H1 (cell line): ENCODE data around the gene HRCT1. TPM values are rescaled to one million over a fixed set of nuclear protein-coding genes. Genes with fewer than 3 reads are reported as not detected.
"Not testable (repeated sequence)": the region's sequence is repeated elsewhere in the genome, so short reads cannot be mapped to it uniquely, and the experiment has no call there.

Source experiments
- CTCF ChIA-PET: fragments of 300-600 bp; sonication (Branson Sonifier 250); formaldehyde crosslinking; loops from one replicate; lab custom pipeline; 2021; ENCODE audit not compliant: partially characterized antibody; lab: Charles Lee
- POLR2A ChIA-PET: fragments of 300-600 bp; sonication (Branson Sonifier 250); formaldehyde crosslinking; loops from one replicate; lab custom pipeline; 2021; ENCODE audit warnings: inconsistent platforms; ENCODE audit not compliant: partially characterized antibody; lab: Charles Lee
- DNase-seq, 2 experiments: peaks; one replicate each; pipeline versions ENCODE4 v3.0.0 to v3.0.0-alpha.2; 2010 to 2022; ENCODE audit warnings: low spot score in 2 of 2, low read depth in 1 of 2, mixed read lengths in 1 of 2
- FAIRE-seq: peaks from 2 replicates; lab custom pipeline; 2011; peaks lifted over from hg19 to GRCh38; lab: Jason Lieb, UNC
- H2AFZ ChIP-seq: 2 replicates; pipeline ENCODE4 v1.8.1; 2012; ENCODE audit warnings: low read length, inconsistent platforms
- H2AK5ac ChIP-seq: 2 replicates; pipeline ENCODE4 v1.6.1; 2013; ENCODE audit warnings: low read depth, low read length
- H2BK120ac ChIP-seq: replicated peaks from 2 replicates; pipeline ENCODE3; 2013; ENCODE audit warnings: low read depth, low read length, inconsistent platforms
- H2BK12ac ChIP-seq: 2 replicates; pipeline ENCODE4 v1.6.1; 2013; ENCODE audit warnings: low read depth, low read length
- H2BK15ac ChIP-seq: 2 replicates; pipeline ENCODE4 v1.6.1; 2013; ENCODE audit warnings: low read length
- H2BK20ac ChIP-seq: 2 replicates; pipeline ENCODE4 v1.6.1; 2013; ENCODE audit warnings: low read length
- H2BK5ac ChIP-seq: 2 replicates; pipeline ENCODE4 v1.6.1; 2013; ENCODE audit warnings: low read depth, low read length
- H3K14ac ChIP-seq: 2 replicates; pipeline ENCODE4 v1.6.1; 2013; ENCODE audit warnings: inconsistent platforms; ENCODE audit not compliant: insufficient read length
- H3K18ac ChIP-seq: 2 replicates; pipeline ENCODE4 v1.6.1; 2013; ENCODE audit warnings: low read length; ENCODE audit errors: extremely low read depth
- H3K23ac ChIP-seq: 2 replicates; pipeline ENCODE4 v1.6.1; 2013; ENCODE audit warnings: inconsistent platforms; ENCODE audit not compliant: insufficient read length
- H3K23me2 ChIP-seq: 2 replicates; pipeline ENCODE4 v1.6.1; 2013; ENCODE audit warnings: low read depth, low read length
- H3K27ac ChIP-seq: 2 replicates; pipeline ENCODE4 v1.6.1; 2011; ENCODE audit warnings: low read depth, low read length, inconsistent platforms
- H3K27me3 ChIP-seq, 4 experiments: replicated peaks in 1 of 4; 1 replicate in 1 of 4; 2 replicates in 3 of 4; pipeline versions ENCODE4 v1.6.1 to v1.8.1; 2011 to 2013; ENCODE audit warnings: low read length in 3 of 4, mild to moderate bottlenecking in 3 of 4, inconsistent platforms in 2 of 4, mixed read lengths in 2 of 4, moderate library complexity in 1 of 4; ENCODE audit not compliant: control insufficient read depth in 3 of 4, insufficient read depth in 3 of 4; ENCODE audit errors: extremely low read depth in 1 of 4
- H3K36me3 ChIP-seq, 4 experiments: 2 replicates each; pipeline versions ENCODE4 v1.6.1 to v1.8.1; 2011 to 2013; ENCODE audit warnings: mild to moderate bottlenecking in 4 of 4, low read length in 3 of 4, moderate library complexity in 2 of 4, control low read depth in 1 of 4, inconsistent platforms in 1 of 4; ENCODE audit not compliant: insufficient read depth in 4 of 4, control insufficient read depth in 2 of 4
- H3K4ac ChIP-seq: replicated peaks from 2 replicates; pipeline ENCODE3; 2013; ENCODE audit warnings: low read length, low read depth, mixed read lengths, inconsistent platforms; ENCODE audit not compliant: insufficient read length
- H3K4me1 ChIP-seq, 4 experiments: replicated peaks in 1 of 4; 1 replicate in 1 of 4; 2 replicates in 3 of 4; pipeline versions ENCODE4 v1.6.1 to v1.8.1; 2011 to 2013; ENCODE audit warnings: low read length in 3 of 4, inconsistent platforms in 2 of 4, mixed read lengths in 1 of 4; ENCODE audit not compliant: insufficient read depth in 4 of 4, control insufficient read depth in 3 of 4
- H3K4me2 ChIP-seq, 2 experiments: 2 replicates each; pipeline versions ENCODE4 v1.6.1 to v1.8.1; 2011 to 2013; ENCODE audit warnings: low read depth in 2 of 2, low read length in 2 of 2, control low read depth in 1 of 2, inconsistent platforms in 1 of 2, mild to moderate bottlenecking in 1 of 2; ENCODE audit not compliant: insufficient read depth in 1 of 2
- H3K4me3 ChIP-seq, 4 experiments: fragments of 200-600, 300-600 bp in 1 of 4; sonication (generic), shearing (Covaris generic), sonication (Bioruptor Twin) in 1 of 4; 2 replicates each; pipeline versions ENCODE4 v1.5.1 to v1.8.1; 2011 to 2016; ENCODE audit warnings: low read length in 4 of 4, low read depth in 3 of 4, control low read depth in 2 of 4, inconsistent platforms in 2 of 4, mild to moderate bottlenecking in 2 of 4, mixed read lengths in 1 of 4, moderate library complexity in 1 of 4; ENCODE audit not compliant: insufficient read depth in 2 of 4; ENCODE audit errors: extremely low read depth in 1 of 4
- H3K56ac ChIP-seq: replicated peaks from 2 replicates; pipeline ENCODE3; 2013; ENCODE audit warnings: low read depth, mild to moderate bottlenecking, mixed read lengths, low read length, inconsistent platforms; ENCODE audit not compliant: insufficient read length
- H3K79me1 ChIP-seq: 2 replicates; pipeline ENCODE4 v1.6.1; 2013; ENCODE audit warnings: low read depth, low read length, control low read depth
- H3K79me2 ChIP-seq, 2 experiments: 2 replicates each; pipeline versions ENCODE4 v1.6.1 to v1.8.1; 2012 to 2013; ENCODE audit warnings: low read length in 2 of 2, mild to moderate bottlenecking in 2 of 2, inconsistent platforms in 1 of 2; ENCODE audit not compliant: insufficient read depth in 2 of 2, control insufficient read depth in 1 of 2
- H3K9ac ChIP-seq, 4 experiments: replicated peaks in 1 of 4; 1 replicate in 1 of 4; 2 replicates in 3 of 4; pipeline versions ENCODE4 v1.6.1 to v1.8.1; 2011 to 2013; ENCODE audit warnings: low read depth in 3 of 4, low read length in 3 of 4, control low read depth in 2 of 4, mild to moderate bottlenecking in 2 of 4, moderate library complexity in 2 of 4, inconsistent platforms in 1 of 4; ENCODE audit errors: extremely low read depth in 1 of 4
- H3K9me3 ChIP-seq, 2 experiments: 2 replicates each; pipeline versions ENCODE4 v1.6.1 to v1.8.1; 2012 to 2013; ENCODE audit warnings: mild to moderate bottlenecking in 2 of 2, moderate library complexity in 2 of 2, control low read depth in 1 of 2, inconsistent platforms in 1 of 2, low read depth in 1 of 2, low read length in 1 of 2, mixed read lengths in 1 of 2; ENCODE audit not compliant: insufficient read depth in 2 of 2
- H4K20me1 ChIP-seq, 2 experiments: replicated peaks in 1 of 2; 2 replicates each; pipeline versions ENCODE3 to v1.8.1; 2011 to 2013; ENCODE audit warnings: inconsistent platforms in 2 of 2, low read length in 2 of 2, mild to moderate bottlenecking in 1 of 2; ENCODE audit not compliant: insufficient read depth in 2 of 2, control insufficient read depth in 1 of 2
- H4K5ac ChIP-seq: 2 replicates; pipeline ENCODE4 v1.6.1; 2013; ENCODE audit warnings: low read length, low read depth, mixed read lengths, inconsistent platforms; ENCODE audit not compliant: insufficient read length
- H4K8ac ChIP-seq: 2 replicates; pipeline ENCODE4 v1.8.0; 2013; ENCODE audit warnings: mild to moderate bottlenecking, moderate library complexity, low read length, inconsistent platforms; ENCODE audit not compliant: insufficient read depth; ENCODE audit errors: extremely low read depth
- H4K91ac ChIP-seq: replicated peaks from 2 replicates; pipeline ENCODE3; 2013; ENCODE audit warnings: low read length, mixed read lengths, inconsistent platforms; ENCODE audit not compliant: insufficient read length
- WGBS, 2 experiments: shearing (Covaris generic) in 1 of 2; methylation state at CpG; one replicate each; pipeline versions ENCODE4 v1.1.6 to v1.1.7; 2013 to 2015; ENCODE audit warnings: low lambda C conversion rate in 2 of 2, mixed read lengths in 2 of 2, inconsistent platforms in 1 of 2, low coverage in 1 of 2, missing lambda C conversion rate in 1 of 2; ENCODE audit not compliant: insufficient replicate concordance in 2 of 2, insufficient coverage in 1 of 2, insufficient read length in 1 of 2; ENCODE audit errors: extremely low coverage in 1 of 2, missing lambda C conversion rate in 1 of 2; 5-methylcytosine and 5-hydroxymethylcytosine counted together
- polyA plus RNA-seq, 7 experiments: library from polyadenylated mRNA; depleted of rRNA in 3 of 7; stranded (reverse) in 5 of 7; unstranded in 2 of 7; fragments of >200 nt in 5 of 7; fragments of 200-250 nt in 2 of 7; gene quantifications; 1 replicate in 5 of 7; 2 replicates in 1 of 7; 4 replicates in 1 of 7; pipeline versions ENCODE4 v1.2.1 to v1.2.3, GENCODE V29; 2011 to 2013; ENCODE audit warnings: missing spikeins in 2 of 7, mixed read lengths in 2 of 7
- total RNA-seq: library from RNA; stranded (reverse); fragmentation: NEBNext Ultra II Directional; extraction: Animal tissue kit (Norgen Biotek cat#: 25700); gene quantifications from 2 replicates; pipeline ENCODE4 v1.2.1, GENCODE V29; 2021

Gene HRCT1
- total and polyA plus RNA-seq, 2 of the 8 experiments (the other 6 are each of a cell fraction or from before 2014, with no cell fraction given), result not detected

DNA sequence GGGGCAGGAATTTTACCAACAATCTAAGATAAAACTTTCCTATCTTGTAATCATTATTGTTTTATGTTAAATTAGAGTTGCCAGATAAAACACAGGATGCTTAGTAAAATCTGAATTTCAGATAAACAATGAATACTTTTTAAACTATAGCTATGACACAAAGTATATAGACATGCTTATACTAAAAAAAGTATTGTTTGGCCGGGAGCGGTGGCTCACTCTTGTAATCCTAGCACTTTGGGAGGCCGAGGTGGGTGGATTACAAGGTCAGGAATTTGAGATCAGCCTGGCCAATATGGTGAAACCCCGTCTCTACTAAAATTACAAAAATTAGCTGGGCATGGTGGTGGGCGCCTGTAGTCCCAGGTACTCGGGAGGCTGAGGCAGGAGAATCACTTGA, 28.1 kb downstream of the HRCT1 start:
- H3K79me1 ChIP-seq, H3K56ac ChIP-seq, H3K4me1 ChIP-seq, H3K27me3 ChIP-seq, H4K20me1 ChIP-seq, H2BK15ac ChIP-seq, H3K27ac ChIP-seq, H3K4ac ChIP-seq, H2BK12ac ChIP-seq, H3K23me2 ChIP-seq, H3K23ac ChIP-seq, H2BK120ac ChIP-seq, H2BK5ac ChIP-seq, H3K36me3 ChIP-seq, H3K9me3 ChIP-seq, H3K79me2 ChIP-seq, H4K5ac ChIP-seq, DNase-seq, H3K4me2 ChIP-seq, H3K14ac ChIP-seq, H4K8ac ChIP-seq, H2BK20ac ChIP-seq, H3K18ac ChIP-seq, FAIRE-seq, H3K9ac ChIP-seq, H3K4me3 ChIP-seq, POLR2A ChIA-PET, H2AK5ac ChIP-seq, H4K91ac ChIP-seq, H2AFZ ChIP-seq: not testable (repeated sequence)
- CTCF ChIA-PET, result interaction anchor here (1.1 to 5.7 kb wide), 2 partner anchors 11 to 19 kb away, joined by 3 to 24 read pairs; no protein-coding TSS in a partner anchor
- 84% methylated on average over 6 of the region's 6 CpGs; no CpG with 5 or more reads in 1 of the 2 experiments for WGBS, 2 experiments
